Fibroblast of villous mesenchyme (primary cell): ENCODE results near the gene CPLX3. TPM values are rescaled to one million over a fixed set of nuclear protein-coding genes. Genes with fewer than 3 reads are reported as not detected.

Experiments
- DNase-seq: peaks from one replicate; pipeline ENCODE4 v3.0.0-alpha.2; 2010; ENCODE audit warnings: low read depth
- H3K4me3 ChIP-seq: 2 replicates; pipeline ENCODE4 v1.5.1; 2011; ENCODE audit warnings: low read depth, mild to moderate bottlenecking, low read length
- total RNA-seq: library from RNA; depleted of rRNA; stranded (reverse); fragments of >200 nt; gene quantifications from 2 replicates; pipeline ENCODE4 v1.2.3, GENCODE V29; 2012
- TF ChIP-seq, protein P1 (sequence below): IDR thresholded peaks from 2 replicates; pipeline ENCODE4 v1.5.1; 2012; ENCODE audit warnings: low read depth, mild to moderate bottlenecking, low read length; ENCODE audit not compliant: insufficient read depth

CPLX3 gene
- total RNA-seq, 1 donor, result not detected

DNA sequence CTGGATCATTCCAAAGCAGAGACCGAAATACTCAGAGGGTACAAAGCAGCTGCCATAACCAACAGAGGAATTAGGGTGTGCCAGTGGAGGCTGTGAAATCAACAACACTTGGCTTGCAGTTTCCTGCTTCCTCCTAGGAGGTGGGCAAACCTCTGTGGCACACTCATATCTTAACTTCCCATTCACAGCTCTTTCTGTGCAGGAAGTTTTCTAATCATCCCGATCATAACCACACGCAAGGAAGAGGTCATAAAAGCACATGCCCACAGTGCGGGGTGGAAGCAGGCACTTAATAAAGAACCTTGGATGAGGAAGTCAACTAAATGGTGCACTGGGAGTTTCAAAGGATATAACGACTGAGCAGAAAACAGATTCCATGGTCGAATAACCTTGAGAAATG lies 41.6 kb downstream of the CPLX3 start:
- H3K4me3 ChIP-seq, result no peak overlapping the region
- TF ChIP-seq, protein P1, sequence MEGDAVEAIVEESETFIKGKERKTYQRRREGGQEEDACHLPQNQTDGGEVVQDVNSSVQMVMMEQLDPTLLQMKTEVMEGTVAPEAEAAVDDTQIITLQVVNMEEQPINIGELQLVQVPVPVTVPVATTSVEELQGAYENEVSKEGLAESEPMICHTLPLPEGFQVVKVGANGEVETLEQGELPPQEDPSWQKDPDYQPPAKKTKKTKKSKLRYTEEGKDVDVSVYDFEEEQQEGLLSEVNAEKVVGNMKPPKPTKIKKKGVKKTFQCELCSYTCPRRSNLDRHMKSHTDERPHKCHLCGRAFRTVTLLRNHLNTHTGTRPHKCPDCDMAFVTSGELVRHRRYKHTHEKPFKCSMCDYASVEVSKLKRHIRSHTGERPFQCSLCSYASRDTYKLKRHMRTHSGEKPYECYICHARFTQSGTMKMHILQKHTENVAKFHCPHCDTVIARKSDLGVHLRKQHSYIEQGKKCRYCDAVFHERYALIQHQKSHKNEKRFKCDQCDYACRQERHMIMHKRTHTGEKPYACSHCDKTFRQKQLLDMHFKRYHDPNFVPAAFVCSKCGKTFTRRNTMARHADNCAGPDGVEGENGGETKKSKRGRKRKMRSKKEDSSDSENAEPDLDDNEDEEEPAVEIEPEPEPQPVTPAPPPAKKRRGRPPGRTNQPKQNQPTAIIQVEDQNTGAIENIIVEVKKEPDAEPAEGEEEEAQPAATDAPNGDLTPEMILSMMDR, result no peak
- no peak for DNase-seq

DNA sequence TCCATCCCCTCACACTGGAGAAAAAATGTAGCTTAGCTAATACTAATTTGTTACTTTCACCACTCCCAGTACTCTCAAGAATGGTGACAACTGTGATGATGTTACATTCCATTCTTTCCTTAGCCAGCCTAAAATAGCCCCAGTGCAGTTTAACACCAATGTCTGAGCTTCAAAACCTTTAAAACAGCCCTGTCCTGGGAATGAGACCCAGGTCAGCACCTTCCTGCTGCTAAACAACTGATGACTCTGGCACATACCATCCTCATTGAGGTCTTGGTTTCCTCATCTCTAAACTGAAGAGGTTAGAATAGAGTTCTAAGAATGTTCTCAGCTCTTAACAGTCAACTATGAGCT lies 42.9 kb downstream of the CPLX3 start:
- TF ChIP-seq, protein P1, result no peak

DNA sequence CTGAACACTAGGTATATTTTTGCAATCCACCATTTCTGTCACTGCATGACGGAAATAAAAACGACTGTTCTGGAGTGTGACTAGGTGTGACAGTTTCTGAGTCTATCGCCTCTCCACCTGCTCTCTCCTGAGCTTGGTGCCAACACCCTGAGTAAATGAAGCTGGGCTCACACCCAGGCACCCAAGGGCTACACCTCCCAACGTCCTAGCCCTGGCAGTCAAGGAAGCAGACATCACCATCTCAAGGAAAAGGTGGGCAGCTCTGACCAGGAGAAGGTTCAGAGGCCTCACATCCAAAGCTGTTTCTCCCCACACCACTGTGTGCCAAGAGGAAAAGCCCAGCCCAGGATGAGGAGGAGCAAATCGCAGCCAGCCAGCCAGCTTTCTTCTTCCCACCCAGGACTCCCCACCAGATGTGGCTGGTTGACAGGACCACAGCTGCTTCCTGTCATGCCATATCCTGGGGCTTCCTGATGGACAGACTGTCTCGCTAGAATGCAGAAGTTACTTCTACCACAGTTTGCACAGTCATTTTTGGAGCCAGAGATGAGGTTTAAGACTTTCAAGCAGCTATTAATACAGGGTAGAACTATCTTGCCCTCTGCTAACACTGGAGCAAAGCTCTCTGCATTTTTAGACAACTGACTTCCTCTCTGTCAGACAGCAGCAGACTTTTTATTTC lies 43.4 kb downstream of the CPLX3 start:
- peak; percentile 50 for DNase-seq
- TF ChIP-seq, protein P1, result no peak
- H3K4me3 ChIP-seq, result no peak overlapping the region

More for the DNA sequence above, 42.9 kb downstream of the CPLX3 start:
- H3K4me3 ChIP-seq, result no peak overlapping the region
- no peak for DNase-seq

DNA sequence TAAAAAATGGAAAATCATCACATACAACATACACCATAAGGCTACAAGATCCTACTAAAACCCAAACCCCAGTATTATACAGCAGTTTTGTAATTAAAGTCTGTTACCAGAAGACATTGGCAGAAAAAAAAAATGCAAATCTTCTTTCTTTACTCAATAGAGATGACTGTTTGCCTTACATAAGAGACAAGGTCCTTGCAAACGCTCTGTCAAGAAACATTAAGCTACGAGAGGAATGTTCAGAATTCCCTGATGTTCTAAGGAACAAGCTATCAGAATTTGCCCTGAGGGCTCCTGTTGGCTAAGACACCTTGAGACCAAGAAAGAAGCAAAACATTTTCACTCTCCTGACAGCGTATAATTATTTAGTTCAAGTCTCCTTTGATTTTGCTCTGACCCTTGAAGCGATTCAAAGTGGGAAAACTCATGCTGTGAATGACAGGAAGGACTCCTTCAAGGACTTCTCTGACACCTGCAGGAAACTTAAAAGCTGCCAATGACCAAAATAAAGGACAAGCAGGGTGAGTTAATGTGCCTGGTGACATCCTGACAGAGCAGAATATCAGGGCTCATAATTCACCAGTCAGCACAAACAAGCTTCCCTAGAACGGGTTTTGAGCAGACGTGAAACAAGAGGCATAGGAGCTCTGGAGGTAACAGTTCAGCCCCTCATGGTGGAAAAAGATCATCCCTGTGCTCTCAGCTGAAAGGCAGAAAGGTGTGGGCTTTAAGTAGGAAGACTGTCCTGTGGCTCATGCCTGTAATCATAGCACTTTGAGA lies 44.2 kb downstream of the CPLX3 start:
- TF ChIP-seq, protein P1, result no peak
- DNase-seq, result peak; percentile 62
- no peak overlapping the region for H3K4me3 ChIP-seq

DNA sequence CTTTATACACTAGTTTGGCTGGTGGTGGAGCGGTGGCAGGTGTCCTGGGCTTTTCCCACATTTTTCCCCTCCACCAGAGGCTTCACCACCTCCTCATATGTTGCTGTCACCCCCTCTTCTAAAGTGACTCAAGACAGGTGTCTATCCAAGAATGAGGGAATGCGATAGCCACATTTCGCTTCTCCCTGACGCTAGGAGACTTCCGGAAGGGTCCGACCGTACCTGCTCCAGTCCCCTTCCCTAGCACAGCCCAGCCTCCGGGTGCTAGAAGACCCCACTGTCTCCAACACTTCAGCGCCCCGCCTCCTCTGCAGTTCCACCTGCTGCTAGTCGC lies 46.2 kb downstream of the CPLX3 start:
- DNase-seq, result no peak
- TF ChIP-seq, protein P1, result no peak
- peak overlapping the region; percentile 79 for H3K4me3 ChIP-seq

DNA sequence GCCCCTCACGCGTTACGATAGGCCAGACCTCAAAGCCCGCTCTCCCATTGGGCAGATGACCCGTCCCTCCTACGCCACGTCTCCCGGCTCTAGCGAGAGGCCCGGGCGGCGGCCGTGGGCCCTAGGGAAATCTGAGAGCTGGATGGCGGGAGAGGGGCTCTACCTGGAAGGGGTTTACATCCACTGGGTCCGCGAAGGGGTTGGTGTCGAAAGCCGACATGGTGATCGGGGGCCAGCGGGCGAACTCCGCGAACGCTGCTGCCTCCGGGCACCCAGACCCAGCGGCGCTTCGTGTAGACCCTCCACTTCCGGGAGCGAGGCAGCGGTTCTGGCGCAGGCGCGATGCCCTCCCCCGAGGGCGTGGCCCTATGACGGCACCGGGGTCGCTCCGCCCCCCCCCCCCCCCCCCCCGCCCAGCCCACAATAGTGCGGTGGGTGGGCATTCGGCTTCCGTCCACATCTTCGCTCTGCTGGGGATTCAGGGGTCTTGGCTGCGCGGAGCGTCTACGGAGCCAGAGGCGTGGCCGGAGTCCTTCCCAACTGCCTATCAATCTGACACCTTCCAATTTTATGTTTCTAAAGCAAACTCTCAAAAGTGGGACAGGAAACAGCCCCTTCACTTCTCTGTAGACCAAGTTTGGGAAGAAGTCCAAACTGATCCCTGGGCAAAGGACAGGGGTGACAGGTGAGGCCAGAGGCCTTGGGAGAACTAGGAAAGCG lies 46.8 kb downstream of the CPLX3 start, which contains the start of gene SCAMP2:
SCAMP2 (minus strand) TSS at position 330 of the 720 bp plus-strand sequence; CDS start at position 220, 110 bp downstream.
- peak; percentile 95 for DNase-seq
- TF ChIP-seq, protein P1, result no peak
- peak within 1 kb of the TSS; percentile 79 for H3K4me3 ChIP-seq
